NCI-H774 (cell line): ENCODE data around the gene HIF3A.

Experiments used
- DNase-seq: peaks from one replicate; lab custom pipeline; 2025; lab: John Stamatoyannopoulos, UW

Gene HIF3A

DNA sequence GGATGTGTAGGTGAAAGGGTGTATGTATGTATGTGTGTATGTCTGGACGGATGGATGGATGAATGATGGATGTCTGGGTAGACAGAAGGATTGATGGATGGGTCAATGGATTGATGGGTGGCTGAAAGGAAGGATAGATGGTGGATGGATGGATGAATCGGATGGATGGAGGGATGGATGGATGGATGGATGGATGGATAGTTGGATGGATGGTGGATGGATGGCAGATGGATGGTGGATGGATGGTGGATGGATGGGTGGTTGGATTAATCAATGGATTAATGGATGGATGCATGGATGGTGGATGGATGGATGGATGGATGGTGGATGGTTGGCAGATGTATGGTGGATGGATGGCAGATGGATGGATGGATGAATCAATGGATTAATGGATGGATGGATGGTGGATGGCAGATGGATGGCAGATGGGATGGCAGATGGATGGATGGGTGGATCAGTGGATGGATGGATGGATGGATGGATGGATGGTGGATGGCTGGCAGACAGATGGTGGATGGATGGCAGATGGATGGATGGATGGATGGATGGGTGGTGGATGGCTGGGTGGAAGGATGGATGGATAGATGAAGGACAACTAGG lies 33.6 kb downstream of the HIF3A start:
- no peak for DNase-seq

GRCh38 chr19:46337487-46337886 lies 40.6 kb downstream of the HIF3A start:
- DNase-seq, result no peak

DNA sequence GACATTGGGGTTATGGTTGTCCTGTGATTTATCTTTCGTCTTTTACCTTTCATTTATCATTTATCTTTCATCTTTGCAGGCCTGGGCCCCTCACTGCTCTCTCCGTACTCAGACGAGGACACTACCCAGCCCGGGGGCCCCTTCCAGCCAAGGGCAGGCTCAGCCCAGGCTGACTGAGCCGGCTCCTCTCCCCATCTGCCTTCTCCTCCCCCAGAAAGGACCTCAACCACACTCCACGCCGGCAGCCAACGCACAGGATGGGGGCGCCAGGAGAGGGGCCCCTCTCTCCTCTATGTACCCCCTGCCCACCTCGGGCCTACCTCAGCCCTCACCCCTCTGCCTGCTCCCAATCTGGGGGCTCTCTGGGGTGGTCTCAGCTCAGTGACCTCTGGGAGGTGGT lies 42.6 kb downstream of the HIF3A start:
- DNase-seq, result no peak

GRCh38 chr19:46340051-46340659 lies 43.3 kb downstream of the HIF3A start:
- DNase-seq, result no peak

GRCh38 chr19:46341937-46342336 lies 45.1 kb downstream of the HIF3A start:
- no peak for DNase-seq

DNA sequence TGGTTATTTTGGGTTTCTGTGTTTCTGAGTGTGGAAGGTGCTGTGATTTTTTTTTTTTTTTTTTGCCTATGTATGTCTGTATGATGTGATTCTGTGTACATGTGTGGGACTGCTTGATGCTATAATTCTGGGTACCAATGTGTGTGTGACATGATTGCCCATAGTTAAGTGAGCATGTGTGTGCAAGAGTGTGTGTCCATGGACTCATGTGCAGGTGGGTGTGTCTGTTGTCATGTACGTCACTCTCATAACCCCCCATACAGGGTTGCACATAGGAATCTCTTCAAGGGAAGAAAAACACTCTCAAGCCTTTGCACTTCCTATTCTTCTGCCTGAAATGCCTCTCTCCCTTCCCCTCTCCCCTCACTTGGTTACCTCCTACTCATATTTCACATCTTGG lies 47.5 kb downstream of the HIF3A start:
- DNase-seq, result no peak

- DNase-seq, result no peak
These were observed 48.3 kb downstream of the HIF3A start for GRCh38 chr19:46345157-46345556.

DNA sequence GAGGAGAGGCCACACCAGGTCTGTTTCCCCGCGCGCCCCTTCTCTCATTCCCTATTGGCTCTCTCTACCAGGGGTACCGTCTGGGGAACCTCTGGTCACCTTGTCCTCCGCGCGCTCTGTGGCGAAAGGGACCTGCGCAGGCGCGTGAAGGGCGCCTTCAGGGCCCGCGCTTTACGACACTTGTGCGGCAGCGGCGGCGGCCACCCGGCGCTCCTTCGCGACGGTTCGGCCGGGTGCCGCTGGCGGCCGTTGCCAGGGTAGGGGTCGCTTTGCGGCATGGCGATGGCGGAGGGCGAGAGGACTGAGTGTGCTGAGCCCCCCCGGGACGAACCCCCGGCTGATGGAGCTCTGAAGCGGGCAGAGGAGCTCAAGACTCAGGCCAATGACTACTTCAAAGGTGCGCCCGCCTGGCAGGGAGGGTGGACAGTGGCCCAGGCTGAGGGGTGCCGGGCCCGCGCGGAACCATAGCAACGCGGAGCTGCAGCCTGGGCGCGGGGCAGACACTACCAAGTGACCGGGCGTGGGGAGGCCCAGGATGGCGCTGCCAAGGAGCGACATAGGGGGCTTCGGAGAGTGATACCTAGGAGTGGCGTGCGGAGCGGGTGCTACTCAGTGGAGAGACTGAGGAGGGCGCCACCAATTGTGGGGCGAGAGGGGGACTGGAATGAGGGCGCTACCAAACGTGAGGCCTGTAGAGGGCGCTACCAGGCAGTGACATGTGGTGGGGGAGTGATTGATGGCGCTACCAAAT lies 50.2 kb downstream of the HIF3A start, which contains the start of gene PPP5C:
PPP5C (plus strand) TSS at position 267 of the 751 bp plus-strand sequence; CDS start at position 277, 10 bp downstream.
- peak; percentile 97 for DNase-seq

DNA sequence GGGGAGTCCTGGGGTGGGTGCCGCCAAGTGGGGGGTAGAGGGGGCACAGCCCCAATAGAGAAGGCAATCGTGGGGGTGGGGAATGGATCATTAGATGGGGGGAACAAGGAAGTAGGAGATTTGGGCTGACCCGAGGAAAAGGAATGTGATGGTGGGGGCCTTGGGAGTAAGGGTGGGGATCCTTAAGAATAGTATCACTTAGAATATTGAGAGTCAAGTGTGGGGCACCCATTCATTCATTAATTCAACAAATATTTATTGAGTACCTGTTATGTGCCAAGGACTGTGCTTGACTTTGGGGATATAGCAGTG lies 50.7 kb downstream of the HIF3A start:
- DNase-seq, result no peak

- no peak for DNase-seq
These were observed 51.1 kb downstream of the HIF3A start for GRCh38 chr19:46347985-46348384.

DNA sequence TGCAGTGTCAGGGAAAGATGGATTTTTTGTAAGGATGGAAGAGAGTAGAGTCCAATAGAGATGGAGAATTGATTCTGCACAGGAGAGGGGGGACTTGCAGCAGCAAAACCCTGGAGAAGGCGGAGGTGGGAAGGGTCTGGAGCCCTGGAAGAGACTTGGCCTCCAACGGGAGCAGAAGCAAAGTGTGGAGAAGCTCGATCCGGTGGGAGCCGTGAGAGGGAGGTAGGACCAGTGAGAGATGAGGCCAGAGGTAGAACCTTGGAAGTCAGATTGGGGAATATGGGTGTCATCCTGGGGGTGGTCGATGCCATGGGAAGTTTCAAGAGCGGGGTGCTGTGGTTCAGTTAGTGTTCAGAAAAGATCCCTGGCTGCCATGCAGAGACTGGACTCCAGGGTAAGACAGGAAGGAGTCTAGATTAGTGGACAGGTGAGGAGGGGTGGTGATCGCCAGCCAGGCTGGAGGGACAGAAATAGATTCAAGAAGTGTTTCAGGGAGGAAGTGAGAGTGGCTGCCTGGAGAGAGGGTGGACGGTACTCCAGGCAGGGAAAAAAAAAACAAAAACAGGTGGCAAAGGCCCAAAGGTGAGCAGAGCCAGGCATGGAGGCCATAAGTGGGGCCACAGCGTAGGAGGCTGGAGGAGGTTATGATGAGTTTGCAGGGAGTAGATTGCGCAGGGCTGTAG lies 52.6 kb downstream of the HIF3A start:
- DNase-seq, result no peak

DNA sequence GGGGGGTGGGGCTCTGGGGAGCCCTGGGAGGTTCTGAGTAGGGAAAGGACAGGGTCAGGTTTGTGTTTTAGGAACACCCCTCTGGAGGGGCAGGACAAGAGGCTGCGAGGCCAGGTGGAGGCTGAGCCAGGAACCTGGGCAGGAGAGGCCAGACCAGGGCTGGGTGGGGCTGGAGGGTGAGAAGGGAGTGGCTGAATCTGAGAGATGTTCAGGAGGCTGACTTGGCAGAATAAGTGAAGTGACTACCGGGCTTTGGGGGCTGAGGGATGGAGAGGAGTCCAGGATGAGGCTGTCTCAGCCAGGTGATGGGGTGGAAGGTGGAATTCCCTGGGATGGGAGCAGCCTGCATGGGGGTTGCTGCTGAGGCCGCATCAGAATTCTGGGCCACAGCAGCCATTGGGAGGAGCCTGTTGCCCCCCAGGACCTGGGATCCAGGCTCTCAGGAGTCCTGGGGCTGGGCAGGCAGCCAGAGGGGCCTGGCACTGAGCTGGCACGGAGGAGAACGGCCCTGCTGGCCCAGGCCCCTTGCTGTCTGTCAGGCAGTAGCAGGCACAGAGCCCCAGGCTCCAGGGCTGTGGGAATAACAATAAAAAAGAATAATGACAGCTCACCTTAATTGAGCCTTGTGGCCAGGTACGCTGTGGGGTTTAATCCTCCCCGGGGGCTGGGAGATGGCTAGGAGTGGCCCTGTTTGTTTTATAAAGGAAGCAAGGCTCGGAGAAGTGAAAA lies 53.4 kb downstream of the HIF3A start:
- DNase-seq, result no peak

- DNase-seq, result no peak
These were observed 53.9 kb downstream of the HIF3A start for GRCh38 chr19:46350758-46351159.

DNA sequence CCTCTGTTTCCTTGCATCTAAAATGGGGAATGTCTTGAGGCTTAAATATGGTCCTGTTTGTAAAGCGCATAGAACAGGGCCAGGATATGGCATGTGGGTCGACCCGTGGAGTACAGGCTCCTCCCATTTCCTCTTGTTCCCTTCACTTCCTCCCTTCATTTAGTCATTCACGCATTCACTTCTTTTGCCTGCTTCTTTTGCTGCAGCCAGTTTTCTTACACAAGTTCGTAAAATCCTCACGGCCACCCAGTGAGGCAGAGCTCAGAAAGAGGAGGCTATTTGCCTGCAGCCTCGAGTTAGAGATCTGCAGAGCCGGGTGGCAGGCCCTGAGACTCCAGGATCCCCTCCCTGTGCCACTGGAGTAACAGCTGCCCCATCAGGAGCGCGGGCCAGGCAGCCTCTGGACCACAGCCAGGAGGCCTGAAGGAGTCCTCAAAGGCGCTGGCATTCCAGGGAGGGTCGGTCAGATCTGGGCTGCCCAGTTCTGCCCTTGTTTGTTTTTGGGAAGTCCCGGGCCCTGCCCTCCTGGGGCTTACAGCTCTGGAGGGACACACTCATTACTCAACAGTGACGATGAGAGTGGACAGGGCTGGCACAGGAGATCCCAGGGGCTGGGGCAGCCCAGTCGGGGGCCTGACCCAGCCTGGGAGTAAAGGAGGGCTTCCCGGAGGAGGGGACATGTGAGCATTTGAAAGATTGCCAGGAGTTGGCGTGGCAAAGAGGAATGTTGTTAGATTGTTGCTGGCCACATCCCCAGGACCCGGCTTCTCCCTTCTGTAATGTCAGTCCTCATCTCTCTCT lies 54.6 kb downstream of the HIF3A start:
- DNase-seq, result no peak

DNA sequence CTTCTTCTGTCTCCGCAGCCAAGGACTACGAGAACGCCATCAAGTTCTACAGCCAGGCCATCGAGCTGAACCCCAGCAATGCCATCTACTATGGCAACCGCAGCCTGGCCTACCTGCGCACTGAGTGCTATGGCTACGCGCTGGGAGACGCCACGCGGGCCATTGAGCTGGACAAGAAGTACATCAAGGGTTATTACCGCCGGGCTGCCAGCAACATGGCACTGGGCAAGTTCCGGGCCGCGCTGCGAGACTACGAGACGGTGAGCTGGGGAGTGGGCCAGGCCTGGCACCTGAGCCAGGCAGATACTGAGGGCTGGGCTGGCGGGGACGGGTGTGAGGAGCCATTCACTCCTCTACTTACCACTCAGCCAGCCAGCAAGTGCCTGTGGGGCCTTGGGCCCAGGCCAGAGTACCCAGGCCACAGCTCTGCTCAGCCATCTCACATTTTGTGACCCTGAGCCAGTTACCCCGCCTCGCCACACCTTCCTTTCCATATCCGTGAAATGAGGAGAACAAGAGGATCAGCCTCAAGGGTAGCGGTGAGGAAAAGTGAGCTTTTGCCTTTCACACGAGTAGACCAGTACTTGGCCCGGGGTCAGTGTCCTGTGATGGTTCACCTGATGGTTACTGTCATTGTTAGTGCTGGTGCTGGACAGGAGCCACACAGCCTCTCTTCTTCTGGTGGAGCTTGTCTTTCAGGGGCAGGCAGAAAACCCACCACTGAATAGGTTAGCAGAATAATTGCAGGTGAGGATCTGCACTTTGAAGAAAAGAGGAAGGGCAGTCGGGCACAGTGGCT lies 57.1 kb downstream of the HIF3A start:
- DNase-seq, result no peak

- no peak for DNase-seq
These were observed 58.6 kb downstream of the HIF3A start for GRCh38 chr19:46355234-46356148.

GRCh38 chr19:46356149-46357055 lies 59.6 kb downstream of the HIF3A start:
- no peak for DNase-seq

GRCh38 chr19:46357846-46358583 lies 61.2 kb downstream of the HIF3A start:
- no peak for DNase-seq
